HEK293T (cell line): ENCODE data around the gene EGFLAM.

ENCODE experiments used
- FOXA1 ChIP-seq: fragments of 450-650 bp; IDR thresholded peaks from 2 replicates; pipeline ENCODE4 v1.6.1; 2016; ENCODE audit warnings: mild to moderate bottlenecking
- FOXM1 ChIP-seq: fragments of 450-650 bp; IDR thresholded peaks from 2 replicates; pipeline ENCODE4 v1.6.1; 2017; ENCODE audit warnings: mild to moderate bottlenecking, borderline replicate concordance
- L3MBTL2 ChIP-seq: fragments of 450-650 bp; conservative IDR thresholded peaks from 2 replicates; pipeline ENCODE4 v1.6.1; 2016; ENCODE audit warnings: mild to moderate bottlenecking
- NFRKB ChIP-seq: fragments of 450-650 bp; IDR thresholded peaks from 2 replicates; pipeline ENCODE4 v1.6.1; 2016; ENCODE audit warnings: mild to moderate bottlenecking, moderate library complexity
- SP1 ChIP-seq: fragments of 450-650 bp; IDR thresholded peaks from 2 replicates; pipeline ENCODE4 v1.6.1; 2017
- SUZ12 ChIP-seq: fragments of 450-650 bp; IDR thresholded peaks from 2 replicates; pipeline ENCODE4 v1.6.1; 2016; ENCODE audit warnings: mild to moderate bottlenecking

GRCh38 chr5:38509185-38509584, 250.8 kb downstream of the EGFLAM start:
- no peak for TF ChIP-seq FOXM1
- TF ChIP-seq SP1 = no peak
- TF ChIP-seq NFRKB = no peak
- TF ChIP-seq FOXA1 = no peak
- TF ChIP-seq SUZ12 = no peak
- TF ChIP-seq L3MBTL2 = no peak
